ENCODE results near the gene SREK1.
"Not testable (repeated sequence)": the region's sequence is repeated elsewhere in the genome, so short reads cannot be mapped to it uniquely, and the experiment has no call there.

Gene SREK1, protein sequence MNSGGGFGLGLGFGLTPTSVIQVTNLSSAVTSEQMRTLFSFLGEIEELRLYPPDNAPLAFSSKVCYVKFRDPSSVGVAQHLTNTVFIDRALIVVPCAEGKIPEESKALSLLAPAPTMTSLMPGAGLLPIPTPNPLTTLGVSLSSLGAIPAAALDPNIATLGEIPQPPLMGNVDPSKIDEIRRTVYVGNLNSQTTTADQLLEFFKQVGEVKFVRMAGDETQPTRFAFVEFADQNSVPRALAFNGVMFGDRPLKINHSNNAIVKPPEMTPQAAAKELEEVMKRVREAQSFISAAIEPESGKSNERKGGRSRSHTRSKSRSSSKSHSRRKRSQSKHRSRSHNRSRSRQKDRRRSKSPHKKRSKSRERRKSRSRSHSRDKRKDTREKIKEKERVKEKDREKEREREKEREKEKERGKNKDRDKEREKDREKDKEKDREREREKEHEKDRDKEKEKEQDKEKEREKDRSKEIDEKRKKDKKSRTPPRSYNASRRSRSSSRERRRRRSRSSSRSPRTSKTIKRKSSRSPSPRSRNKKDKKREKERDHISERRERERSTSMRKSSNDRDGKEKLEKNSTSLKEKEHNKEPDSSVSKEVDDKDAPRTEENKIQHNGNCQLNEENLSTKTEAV

DNA sequence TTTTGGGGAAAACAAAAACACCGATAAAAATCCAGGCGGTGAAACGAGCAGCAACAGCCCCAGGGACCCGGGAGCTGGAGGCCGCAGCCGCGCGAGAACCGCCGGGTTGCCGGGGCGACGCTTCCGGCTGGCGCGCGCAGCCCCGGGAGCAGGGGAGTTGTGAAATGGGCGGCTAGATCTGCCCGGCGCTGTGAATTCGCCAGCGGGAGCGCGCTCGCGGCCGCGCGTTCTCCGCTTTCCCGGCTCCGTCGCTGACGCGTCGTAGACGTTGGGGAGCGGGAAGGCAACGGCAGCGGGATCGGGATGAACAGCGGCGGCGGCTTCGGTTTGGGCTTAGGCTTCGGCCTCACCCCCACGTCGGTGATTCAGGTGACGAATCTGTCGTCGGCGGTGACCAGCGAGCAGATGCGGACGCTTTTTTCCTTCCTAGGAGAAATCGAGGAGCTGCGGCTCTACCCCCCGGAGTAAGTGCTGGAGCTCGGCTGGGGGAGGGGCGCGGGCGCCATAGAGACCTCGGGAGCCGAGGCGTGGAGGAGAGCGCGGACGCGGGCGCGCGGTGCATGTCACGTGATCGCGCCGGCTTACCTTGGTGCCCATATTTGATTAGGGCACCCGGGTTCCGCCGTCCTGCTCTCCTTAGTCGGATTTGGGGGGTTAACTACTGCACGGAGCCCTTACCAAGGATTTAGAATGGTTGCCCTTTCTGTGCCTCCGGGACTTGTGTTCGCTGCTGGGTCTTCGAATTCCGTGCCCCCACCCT lies at the start of gene SREK1:
TSS of gene SREK1 (plus strand) at position 227 of the 760 bp plus-strand sequence. CDS start at position 304, 77 bp downstream.
- peak; percentile 93 for DNase-seq

DNA sequence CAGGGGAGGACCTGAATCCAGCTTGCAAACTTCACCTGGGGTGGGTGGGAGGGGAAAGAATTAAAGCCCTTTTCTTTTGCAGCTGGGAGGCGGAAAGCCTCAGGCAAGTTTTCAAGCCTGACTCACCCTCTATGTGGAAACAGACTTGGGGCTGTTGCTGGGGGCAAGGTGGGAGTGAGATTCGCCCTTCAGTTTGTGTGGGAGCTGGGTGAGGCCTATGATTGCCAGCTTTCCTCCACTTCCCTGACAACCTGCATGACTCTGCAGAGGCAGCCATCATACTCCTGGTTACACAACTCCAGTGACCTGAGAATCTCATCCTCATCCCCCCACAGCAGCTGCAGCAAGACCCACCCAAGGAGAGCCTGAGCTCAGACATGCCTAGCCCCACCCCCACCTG lies 43.2 kb upstream of the SREK1 start:
- DNase-seq, result no peak

DNA sequence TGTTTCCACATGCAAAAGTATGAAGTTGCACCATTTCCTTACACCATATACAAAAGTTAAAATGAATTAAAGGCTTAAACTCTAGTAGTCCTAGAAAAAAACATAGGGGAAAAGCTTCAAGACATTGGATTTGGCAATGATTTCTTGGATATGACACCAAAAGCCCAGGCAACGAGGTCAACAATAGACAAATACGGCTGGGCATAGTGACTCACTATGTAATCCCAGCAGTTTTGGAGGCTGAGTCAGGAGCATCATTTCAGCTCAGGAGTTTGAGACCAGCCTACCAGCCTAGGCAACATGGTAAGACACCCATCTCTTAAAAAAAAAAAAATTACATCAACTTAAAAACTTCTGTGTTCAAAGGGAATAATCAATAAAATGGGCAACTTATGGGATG lies 30.9 kb upstream of the SREK1 start:
- no peak for DNase-seq

DNA sequence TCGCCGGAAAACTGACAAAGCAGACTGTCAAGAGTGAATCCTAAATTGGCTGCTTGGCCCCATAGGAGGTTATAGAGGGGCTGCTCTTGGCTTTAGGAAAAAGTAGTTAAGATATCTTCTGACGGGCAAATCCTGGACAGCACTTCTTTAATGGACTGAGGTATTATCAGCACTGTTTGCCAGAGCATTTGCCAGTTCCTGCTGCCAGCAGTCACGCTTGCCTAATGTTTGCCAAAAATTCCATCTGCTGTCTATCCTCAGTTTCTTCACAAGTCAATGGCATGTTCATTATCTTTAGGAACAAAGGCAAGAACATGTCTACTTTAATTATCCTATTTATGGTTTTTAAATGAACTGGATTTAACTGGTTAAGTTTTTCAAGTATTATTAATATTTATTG lies 25.8 kb upstream of the SREK1 start:
- DNase-seq, result no peak

DNA sequence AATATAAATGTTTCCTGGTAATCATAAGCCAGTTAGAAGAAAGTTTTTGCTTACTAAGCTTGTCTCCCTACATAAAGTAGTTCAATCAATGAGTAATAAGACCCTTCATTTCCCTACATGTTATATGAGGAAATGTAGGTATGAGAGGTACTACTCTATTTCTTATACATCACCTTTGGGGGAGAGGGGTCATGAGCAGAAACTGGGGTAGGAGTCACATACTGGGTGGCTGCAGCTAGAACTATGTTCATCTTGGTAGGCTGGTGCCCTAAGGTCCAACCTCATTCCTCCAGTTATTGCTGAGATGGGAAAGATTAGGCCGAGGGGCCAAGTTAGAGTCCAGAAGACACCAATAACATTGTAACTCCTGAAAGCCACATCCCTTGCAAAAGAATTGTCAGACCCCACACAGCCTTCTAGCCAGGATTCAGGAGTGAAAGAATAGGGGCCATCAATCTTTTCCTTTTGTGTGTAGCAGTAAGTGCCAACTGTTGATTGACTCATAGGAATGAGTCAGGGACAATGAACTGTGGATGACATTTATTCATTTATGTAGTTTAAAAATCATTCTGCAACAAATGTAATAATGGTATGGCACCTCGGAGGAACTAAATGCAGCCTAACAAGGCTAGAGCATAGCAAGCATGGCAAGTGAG lies 21.6 kb upstream of the SREK1 start:
- DNase-seq, result no peak

DNA sequence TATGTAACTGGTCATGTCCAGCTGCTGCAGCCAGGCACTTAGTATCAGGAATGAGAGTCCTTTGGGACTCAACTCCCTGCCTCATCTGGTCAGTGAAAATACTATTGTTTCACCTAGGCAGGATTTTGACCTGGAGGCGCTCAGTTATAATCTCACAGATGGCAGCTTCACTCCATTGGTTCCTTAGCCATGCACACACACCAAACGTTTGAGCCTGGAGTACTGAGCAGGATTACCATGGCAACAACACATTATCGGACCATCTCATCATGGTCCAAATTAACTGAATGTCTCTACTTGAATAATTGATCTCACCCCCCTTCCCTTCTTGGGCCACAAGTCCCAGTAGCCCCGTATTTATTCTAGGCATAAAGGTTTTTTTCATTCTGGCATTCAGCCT lies 15.0 kb upstream of the SREK1 start:
- no peak for DNase-seq

DNA sequence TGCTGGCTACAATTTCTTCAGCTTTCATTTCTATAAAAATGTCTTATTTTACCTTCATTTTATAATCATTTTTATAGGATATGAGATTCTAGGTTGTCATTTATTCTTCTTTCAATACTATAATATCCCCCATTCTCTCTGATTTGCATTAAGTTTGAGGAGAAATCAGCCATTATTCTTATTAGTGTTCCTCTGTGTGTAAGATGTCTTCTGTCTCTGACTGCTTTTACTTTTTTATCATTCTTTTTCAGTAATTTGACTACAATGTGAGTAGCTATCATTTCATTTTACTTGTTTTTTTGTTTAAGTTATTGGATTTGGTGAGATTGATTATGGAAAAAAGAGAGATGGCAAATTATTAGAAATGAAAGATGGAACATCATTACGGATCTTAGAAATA lies 13.6 kb upstream of the SREK1 start:
- no peak for DNase-seq

DNA sequence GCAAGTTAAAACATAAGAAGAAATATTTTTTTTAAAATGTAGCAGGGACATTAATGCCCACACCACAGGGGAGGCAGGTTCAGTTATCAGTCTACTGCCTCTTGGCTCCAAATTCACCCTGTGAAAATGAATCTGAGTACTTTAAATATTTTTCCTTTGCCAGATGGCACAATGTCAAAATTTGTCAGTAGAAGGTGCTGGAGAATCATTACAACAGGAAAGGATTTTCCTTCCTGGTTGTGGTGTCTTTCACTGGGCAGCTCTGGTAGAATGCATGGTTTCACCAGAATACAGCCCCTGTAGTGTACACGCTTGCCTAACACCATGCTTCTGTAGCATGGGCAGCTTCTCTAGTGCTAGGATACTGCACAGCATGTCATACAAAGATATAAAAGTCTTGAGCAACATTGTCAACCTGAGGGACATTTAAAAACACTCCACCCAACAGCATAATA lies 9.7 kb upstream of the SREK1 start:
- no peak for DNase-seq

DNA sequence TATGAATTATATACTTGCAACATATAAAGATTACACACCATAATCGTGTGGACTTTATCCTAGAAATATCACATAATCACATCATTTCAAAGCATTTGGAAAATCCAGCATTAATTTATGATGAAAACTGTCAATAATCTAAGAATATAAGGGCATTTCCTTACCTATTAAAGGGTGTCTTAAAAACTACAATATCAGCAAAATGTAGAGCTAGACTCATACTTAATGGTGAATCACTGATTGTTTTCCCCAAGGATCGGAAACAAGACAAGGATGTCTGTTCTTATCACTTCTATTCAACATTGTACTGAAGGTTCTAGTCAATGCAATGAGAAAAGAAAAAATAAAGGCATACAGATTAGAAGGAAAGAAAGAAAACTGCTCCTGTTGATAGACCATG lies 8.0 kb upstream of the SREK1 start:
- no peak for DNase-seq

DNA sequence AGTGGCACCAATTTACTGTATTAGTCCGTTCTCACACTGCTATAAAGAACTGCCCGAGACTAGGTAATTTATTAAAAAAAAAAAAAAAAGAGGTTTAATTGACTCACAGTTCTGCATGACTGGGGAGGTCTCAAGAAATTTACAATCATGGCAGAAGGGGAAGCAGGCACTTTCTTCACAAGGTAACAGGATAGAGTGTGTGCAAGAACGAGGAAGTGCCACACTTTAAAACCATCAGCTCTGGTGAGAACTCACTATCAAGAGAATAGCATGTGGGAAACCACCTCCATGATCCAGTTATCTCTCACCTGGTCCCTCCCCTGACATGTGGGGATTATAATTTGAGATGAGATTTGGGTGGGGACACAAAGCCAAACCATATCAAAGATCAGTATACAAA lies 7.2 kb upstream of the SREK1 start:
- not testable (repeated sequence) for DNase-seq

DNA sequence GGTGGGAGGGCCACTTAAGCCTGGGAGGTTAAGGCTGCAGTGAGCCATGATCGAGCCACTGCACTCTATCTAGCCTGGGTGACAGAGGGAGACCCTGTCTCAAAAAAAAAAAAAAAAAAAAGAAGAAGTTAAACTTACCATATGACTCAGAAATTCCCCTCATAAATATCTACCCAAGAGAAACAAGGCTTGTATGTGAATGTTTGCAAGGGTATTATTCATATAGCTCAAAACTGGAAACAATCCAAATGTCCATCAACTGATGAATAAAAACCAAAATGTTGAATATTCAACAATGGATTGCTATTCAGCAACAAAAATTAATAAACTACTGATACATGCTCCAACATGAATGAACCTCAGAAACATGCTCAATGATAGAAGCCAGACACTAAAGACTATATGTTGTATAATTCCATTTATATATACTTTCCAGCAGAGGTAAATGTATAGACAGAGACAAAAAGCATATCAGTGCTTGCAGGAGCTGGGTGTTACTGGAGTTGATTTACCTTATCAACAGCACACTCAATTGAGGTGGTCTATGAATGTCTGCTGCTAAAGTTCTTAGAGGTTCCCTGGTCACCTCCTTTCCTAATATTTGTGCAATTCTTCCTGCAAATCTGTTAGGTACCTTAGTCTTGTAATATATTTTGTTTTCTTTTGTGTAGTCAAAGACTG lies 5.3 kb upstream of the SREK1 start:
- no peak for DNase-seq

DNA sequence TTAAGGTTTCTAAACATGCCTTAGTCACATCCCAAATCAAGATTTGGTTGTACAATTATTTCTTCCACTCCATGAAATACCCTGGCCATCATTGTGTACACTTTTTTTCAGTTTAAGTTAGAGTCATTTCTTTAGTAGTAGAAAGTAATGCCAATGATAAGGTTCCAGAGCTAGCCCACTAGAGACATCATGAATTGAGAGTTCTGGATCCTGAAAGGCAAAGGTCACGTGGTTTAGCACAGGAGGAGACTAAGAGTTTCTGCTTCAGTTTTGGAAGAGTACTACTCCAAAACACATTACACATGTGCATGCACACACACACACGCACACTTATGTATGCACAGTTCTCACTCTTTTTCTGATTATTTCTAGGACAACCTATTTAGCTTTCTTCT lies 4.8 kb upstream of the SREK1 start:
- DNase-seq, result no peak

DNA sequence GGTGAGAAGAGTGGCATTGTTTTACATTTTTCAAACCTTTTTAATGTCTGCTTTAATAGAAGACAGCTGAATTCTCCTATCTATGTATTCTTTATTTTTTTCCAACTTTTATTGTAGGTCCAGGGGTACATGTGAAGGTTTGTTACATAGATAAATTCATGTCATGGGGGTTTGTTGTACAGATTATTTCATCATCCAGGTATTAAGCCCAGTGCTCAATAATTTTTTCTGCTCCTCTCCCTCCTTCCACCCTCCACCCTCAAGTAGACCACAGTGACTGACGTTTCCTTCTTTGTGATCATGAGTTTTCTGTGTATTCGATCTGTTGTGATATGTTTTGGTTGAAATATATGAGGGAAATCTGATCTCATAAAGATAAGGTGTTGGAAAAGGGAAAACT lies 1.7 kb upstream of the SREK1 start:
- no peak for DNase-seq

DNA sequence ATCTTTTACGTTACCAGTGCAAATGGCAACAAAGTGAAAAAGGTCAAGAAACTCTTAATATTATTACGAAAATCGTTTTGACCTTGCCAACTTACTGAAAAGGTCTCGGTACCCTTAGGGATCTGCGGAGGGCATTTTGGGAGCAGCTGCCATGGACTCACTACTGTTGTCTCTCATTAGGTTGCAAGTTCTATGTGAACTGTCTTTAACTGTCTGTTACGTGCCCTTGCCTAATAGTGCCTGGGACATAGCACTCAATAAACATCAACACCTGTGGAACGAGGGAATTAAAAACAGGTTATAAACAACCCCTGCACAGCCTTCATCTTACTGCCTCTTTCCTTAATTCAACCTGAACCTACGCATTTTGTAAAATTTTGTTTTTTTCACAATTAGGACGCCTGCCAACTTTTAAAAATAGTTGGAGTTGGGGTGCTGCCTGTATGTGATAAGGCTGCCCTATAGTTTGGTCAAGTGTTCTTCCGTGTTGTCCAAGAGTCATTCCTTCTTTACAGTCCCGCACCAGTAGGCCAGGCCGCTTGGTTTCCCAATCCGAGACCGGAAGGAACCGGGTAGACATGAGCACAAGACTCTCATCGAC lies 527 bp upstream of the SREK1 start:
- DNase-seq, result no peak

DNA sequence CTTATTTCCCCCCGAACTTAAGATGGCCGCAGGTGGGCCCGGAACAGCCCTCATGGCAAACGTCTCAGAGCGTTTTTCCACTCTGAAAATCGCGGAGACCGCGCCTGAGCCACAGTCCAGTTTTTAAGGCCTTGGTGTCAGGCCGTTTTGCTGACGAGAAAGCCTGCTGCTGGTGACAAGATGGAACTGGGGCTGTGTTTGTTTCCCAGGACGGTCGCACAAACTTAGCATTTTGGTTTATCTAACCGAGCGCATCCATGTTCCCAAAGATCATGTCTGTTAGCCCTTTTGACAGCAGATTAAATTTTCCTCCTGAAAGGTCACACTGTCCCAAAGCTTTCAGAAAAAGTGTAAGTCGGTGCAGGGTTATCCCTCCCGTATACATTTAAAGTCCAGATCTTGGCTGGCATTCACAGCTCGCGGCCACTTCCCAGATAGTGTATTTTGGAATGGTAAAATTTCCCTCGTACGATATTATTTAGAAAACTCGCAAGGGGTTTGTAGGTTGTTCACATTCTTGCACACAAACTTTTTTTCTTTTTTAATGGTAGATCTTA lies 812 bp downstream of the SREK1 start:
- DNase-seq, result peak; percentile 69

DNA sequence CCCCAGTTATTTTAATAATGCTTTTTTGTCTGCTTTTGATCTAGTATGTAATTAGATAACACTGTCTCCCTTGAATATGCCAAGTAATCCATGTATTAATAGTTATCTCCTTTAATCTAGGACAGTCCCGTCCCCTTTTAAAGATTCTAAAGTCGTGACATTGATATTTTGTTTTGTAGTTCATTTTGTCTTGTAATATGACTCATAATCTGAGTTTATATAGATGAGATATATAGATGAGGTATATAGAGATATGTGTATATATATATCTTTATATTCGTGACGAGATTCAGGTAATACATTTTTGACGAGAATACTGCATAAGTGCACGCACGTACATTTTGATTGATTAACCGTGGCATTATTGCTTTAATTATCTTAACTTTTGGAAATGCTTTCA lies 1.6 kb downstream of the SREK1 start:
- no peak for DNase-seq

DNA sequence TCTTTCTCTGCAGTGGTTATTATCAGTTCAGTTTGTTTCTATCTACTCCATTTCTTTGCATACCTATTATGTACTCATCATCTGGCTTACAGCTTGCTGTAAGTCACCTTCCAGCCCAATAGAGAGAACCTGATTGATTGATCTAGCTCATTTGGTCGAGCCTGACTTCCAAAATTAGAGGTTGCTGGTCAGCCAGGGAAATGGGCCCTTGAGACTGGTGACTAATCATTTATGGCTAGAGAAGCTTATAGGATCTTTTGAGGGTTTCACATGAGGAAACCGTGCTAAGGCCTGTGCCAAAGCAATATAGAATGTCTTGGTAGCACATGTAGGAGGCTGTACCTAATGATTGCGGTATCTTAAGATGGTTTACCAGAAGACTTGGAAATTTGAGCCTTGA lies 5.8 kb downstream of the SREK1 start:
- no peak for DNase-seq

DNA sequence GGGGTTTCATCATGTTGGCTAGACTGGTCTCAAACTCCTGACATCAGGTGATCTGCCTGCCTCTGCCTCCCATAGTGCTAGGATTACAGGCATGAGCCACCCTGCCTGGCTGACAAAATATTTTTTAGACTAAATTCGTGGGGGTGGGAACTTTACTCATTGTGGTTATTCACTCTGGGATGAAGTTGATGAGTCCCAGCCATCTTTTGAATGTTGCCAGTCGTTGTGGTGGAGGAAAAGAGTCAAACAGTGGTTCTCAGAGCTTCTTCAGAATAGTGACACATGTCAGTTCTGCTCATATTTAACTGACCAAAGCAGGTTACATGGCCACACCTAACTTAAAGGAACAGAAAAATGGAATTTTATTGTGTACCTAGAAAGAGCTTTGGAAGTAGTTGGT lies 6.9 kb downstream of the SREK1 start:
- DNase-seq, result no peak

DNA sequence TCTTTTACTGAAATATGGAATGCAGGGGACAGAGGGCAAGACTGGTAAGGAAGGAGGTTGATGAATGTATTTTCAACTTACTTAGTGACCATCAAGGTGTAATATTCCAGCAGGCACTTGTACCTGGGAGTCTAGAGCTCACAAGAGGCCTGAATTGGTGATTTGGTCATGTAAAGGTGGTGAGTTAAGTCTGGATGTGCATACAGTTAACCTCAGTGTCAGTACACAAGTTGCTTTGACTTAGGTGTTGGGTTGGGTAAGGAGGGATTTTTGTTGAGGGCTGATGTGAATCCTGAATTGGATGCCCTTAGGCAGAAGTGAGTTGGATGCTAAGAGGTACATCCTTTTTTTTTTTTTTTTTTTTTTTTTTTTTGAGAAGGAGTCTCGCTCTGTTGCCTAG lies 7.4 kb downstream of the SREK1 start:
- DNase-seq, result no peak

DNA sequence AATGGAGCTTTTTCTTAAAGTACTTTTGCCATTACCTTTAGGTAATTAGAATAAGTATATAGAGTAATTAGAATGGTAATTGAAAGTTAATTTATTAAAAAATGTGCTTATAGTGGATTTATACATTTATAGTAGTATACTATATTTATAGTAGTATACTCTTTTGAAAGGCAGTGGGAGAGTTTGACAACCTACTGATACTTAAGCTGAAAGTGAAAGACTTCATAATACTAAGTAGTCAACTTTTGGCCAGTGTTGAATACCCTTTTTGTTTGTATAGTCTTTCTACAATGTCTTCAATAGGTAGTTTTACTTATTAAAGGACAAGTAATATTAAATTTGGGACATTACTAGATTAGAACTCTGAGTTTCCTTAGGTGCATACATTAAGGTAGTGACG lies 12.9 kb downstream of the SREK1 start:
- DNase-seq, result no peak

DNA sequence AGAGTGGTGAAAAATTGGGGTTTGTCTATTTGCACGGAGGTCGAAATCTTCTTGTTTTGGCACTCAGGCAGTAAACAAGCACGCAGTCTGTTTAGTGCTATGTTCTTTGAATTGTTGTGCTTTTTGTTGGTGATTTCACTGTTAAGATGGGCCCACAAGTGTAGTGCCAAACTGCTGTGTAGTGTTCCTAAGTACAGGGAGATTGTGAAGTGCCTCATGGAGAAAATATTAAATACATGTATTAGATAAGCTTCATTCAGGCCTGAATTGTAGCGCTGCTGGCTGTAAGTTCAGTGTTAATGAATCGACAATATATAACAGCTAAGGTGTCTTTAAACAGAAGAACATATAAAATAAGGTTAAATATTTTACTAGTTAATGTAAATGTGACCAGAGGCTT lies 17.3 kb downstream of the SREK1 start:
- no peak for DNase-seq
